Ascending aorta (tissue), 2 donors: Measurements from ENCODE around the gene KDM4D. TPM values are rescaled to one million over a fixed set of nuclear protein-coding genes. Genes with fewer than 3 reads are reported as not detected.

Experiments used
- DNase-seq, 2 donors: peaks; one replicate each; pipeline ENCODE4 v3.0.0-alpha.2; 2019; ENCODE audit warnings: low spot score in 2 of 2
- H3K27ac ChIP-seq, 2 donors: fragments of 200-600 bp; sonication (generic); one replicate each; pipeline ENCODE4 v1.5.1; 2016 to 2017; ENCODE audit warnings: mild to moderate bottlenecking in 1 of 2
- H3K27me3 ChIP-seq: fragments of 200-600 bp; sonication (generic); one replicate; pipeline ENCODE4 v1.5.1; 2017
- H3K36me3 ChIP-seq, 2 donors: fragments of 200-600 bp; sonication (generic); one replicate each; pipeline ENCODE4 v1.5.1; 2016
- H3K4me1 ChIP-seq, 2 donors: fragments of 200-600 bp; sonication (generic); one replicate each; pipeline ENCODE4 v1.5.1; 2016 to 2017; ENCODE audit warnings: mild to moderate bottlenecking in 1 of 2
- H3K4me3 ChIP-seq, 2 donors: fragments of 200-600 bp; sonication (generic); one replicate each; pipeline ENCODE4 v1.5.1; 2016 to 2017; ENCODE audit warnings: mild to moderate bottlenecking in 1 of 2
- H3K9me3 ChIP-seq, 2 donors: fragments of 200-600 bp; sonication (generic); one replicate each; pipeline ENCODE4 v1.5.1; 2016
- intact Hi-C: fragments of 100-400 bp; cut with DNase I; formaldehyde crosslinking; loops from one replicate; pipeline ENCODE4 v1.15.1; 2023
- total RNA-seq: library from RNA; depleted of rRNA; stranded (reverse); fragments of >200 nt; gene quantifications from one replicate; pipeline ENCODE4 v1.1.0, GENCODE V29; 2016
- TF ChIP-seq, protein P1 (sequence below), 3 experiments: fragments of 200-600 bp in 2 of 3; fragments of 450-650 bp in 1 of 3; sonication (generic) in 2 of 3; IDR thresholded peaks; one replicate each; pipeline ENCODE4 v1.5.1; 2016 to 2019; ENCODE audit warnings: antibody characterized with exemption in 3 of 3, mild to moderate bottlenecking in 1 of 3, moderate library complexity in 1 of 3

KDM4D gene
- total RNA-seq, 1 donor from 2014 or later = not detected

DNA sequence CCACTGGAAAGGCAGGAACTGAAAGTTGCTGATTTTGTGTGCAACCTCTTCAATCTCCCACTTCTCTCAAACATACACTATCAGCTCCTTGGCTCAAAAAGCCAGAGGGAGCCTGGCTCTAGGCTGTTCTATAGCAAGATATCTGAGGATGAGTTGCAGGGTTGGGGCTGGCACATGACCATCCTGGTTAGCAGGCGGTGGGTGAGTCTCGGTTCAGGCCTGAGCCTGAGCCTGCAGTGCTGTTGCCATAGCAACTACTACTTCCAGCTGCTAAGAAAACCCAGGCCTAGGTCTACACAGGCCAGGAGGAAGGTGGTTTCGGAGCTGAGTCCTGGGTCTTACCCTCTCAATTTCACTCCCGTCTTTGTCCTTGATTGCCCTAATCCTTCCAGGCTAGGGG is 39.1 kb upstream of the KDM4D start:
- H3K27me3 ChIP-seq = no peaks in the 10 kb centered on the region
- no peaks in the 10 kb centered on the region for H3K9me3 ChIP-seq
- TF ChIP-seq, protein P1, sequence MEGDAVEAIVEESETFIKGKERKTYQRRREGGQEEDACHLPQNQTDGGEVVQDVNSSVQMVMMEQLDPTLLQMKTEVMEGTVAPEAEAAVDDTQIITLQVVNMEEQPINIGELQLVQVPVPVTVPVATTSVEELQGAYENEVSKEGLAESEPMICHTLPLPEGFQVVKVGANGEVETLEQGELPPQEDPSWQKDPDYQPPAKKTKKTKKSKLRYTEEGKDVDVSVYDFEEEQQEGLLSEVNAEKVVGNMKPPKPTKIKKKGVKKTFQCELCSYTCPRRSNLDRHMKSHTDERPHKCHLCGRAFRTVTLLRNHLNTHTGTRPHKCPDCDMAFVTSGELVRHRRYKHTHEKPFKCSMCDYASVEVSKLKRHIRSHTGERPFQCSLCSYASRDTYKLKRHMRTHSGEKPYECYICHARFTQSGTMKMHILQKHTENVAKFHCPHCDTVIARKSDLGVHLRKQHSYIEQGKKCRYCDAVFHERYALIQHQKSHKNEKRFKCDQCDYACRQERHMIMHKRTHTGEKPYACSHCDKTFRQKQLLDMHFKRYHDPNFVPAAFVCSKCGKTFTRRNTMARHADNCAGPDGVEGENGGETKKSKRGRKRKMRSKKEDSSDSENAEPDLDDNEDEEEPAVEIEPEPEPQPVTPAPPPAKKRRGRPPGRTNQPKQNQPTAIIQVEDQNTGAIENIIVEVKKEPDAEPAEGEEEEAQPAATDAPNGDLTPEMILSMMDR (IDR thresholded peaks at IDR 0.05) = no peak
- H3K4me1 ChIP-seq = peaks cover 0 to 6% of the 10 kb centered on the region in 2 donors
- no peak overlapping the region for H3K4me3 ChIP-seq
- DNase-seq = no peak
- no peaks in the 10 kb centered on the region for H3K36me3 ChIP-seq
- peak overlapping the region in 1 of 2 donors; percentile 9 for H3K27ac ChIP-seq
- intact Hi-C loops = no loop called here

DNA sequence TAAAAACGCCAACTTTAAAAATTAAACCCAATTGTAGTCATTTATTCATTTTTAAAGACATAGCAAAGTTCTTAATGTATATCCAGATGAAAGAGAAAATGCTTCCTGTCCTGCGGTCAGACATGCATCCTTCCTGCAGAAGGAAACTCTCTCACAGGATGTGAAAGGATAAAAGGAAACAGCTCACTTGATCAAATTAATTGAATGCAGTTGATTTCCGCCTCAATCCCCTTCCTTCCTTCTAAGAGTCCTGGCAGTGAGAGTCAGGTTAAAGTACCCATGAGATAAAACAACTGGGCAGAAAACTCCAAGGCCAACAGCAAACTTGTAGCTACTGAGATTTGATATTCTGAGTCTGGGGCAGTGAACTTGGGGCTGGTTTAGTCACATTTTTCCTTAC is 38.7 kb upstream of the KDM4D start:
- intact Hi-C loops = no loop called here
- Histone ChIP-seq H3K4me1 (peaks cover 0 to 6% of the 10 kb centered on the region in 2 donors), H3K4me3 (no peak overlapping the region), H3K36me3 (no peaks in the 10 kb centered on the region), H3K27me3 (no peaks in the 10 kb centered on the region), H3K9me3 (no peaks in the 10 kb centered on the region), H3K27ac (no peak overlapping the region)
- TF ChIP-seq, protein P1 (IDR thresholded peaks at IDR 0.05) = no peak
- DNase-seq = no peak

DNA sequence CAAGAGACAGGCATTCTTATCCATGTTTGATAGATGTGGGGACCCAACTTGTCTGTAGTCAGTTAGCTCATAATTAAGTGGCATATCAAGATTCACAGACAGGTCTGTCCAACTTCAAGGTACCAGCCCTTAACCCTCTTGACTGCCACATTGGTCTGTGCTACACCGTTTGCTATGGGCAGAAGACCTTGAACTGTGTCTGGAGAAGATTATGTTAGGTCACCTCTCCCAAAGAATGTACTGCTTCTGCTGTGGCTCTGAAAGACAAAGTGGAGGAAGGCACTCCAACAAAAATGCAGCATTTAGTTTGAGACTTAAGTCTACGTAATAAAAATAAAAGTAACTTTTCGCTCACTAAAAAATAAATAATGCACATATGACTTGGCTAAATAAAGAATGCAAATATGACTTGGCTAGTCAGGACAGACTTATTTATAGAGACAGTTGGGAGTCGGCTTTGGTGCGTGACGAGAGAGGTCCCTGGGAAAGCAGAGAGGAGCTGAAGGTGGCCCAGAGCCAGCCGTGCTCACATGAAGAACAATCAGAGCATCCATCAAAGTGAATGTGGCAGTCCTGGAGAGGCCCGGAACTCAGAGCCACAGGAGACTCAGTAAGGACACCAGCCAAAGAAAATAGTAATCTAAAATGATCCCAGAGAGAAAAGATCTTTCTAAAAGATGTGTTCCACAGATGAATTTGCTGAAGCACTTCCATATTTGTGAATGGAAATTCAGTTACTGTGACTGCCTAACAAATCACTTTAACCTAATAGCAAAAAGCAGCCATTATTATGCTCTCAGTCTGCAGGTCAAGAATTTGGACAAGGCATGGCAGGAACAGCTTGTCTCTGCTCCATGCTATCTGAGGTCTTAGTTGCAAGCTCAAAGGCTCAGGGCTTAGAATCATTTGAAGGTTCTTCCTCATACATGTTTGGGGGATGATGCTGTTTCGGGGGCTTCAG is 35.1 kb upstream of the KDM4D start:
- intact Hi-C loops = no loop called here
- Histone ChIP-seq H3K9me3 (no peaks in the 10 kb centered on the region), H3K27me3 (no peaks in the 10 kb centered on the region), H3K4me1 (peaks cover 0 to 6% of the 10 kb centered on the region in 2 donors), H3K36me3 (no peaks in the 10 kb centered on the region), H3K27ac (peak overlapping the region; percentile 12 to 30), H3K4me3 (no peak overlapping the region)
- TF ChIP-seq, protein P1 (IDR thresholded peaks at IDR 0.05) = no peak
- peak; percentile 19 to 79 for DNase-seq

DNA sequence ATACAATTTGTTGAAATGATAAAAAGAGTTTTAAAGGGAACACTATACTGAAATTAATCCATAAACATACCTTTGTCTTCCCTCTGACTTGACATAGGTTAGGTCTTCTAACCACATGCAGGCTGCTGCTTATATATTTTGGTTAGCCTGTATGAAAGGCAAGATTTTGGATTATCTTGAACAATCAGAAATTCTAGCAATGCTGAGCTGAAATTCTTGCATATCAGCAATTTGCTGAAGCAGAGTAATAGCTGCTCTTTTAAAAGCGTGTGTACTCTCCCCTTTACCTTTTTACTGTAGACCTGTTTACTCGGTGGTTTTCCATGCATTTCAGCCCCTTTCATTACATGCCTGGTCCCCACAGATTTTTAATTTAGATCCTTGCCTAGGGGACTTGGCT is 34.2 kb upstream of the KDM4D start:
- H3K4me1 ChIP-seq = peaks cover 0 to 6% of the 10 kb centered on the region in 2 donors
- no peaks in the 10 kb centered on the region for H3K9me3 ChIP-seq
- no peaks in the 10 kb centered on the region for H3K36me3 ChIP-seq
- no peak overlapping the region for H3K27ac ChIP-seq
- intact Hi-C loops = no loop called here
- no peak for DNase-seq
- TF ChIP-seq, protein P1 (IDR thresholded peaks at IDR 0.05) = no peak
- H3K27me3 ChIP-seq = no peaks in the 10 kb centered on the region
- H3K4me3 ChIP-seq = no peak overlapping the region

DNA sequence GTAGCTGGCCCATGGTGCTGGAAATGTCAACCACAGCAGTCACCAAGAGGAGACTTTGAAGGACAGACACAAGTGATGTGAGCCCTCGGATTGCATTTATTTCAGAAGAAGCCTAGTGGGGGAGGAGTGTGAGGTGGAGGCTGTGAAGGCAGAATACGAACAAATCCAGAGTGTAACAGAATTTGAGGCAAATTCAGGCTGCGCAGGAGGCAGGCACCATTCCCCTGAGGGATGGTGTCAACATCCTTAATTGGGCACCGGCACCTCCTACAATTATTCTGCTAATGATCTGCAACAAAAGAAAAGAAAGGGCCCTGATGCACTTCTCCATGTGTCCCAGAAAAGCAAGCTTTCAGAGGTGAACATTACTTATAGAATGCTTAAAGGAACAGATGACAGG is 32.4 kb upstream of the KDM4D start:
- H3K27ac ChIP-seq = no peak overlapping the region
- H3K9me3 ChIP-seq = no peaks in the 10 kb centered on the region
- no peak overlapping the region for H3K4me3 ChIP-seq
- peaks cover 0 to 6% of the 10 kb centered on the region in 2 donors for H3K4me1 ChIP-seq
- no peaks in the 10 kb centered on the region for H3K36me3 ChIP-seq
- intact Hi-C loops = no loop called here
- DNase-seq = no peak
- TF ChIP-seq, protein P1 (IDR thresholded peaks at IDR 0.05) = no peak
- H3K27me3 ChIP-seq = no peaks in the 10 kb centered on the region
